A172 (cell line): ENCODE measurements around the gene CADPS2. TPM values are rescaled to one million over a fixed set of nuclear protein-coding genes. Genes with fewer than 3 reads are reported as not detected.

Experiments used
- DNase-seq: peaks from one replicate; pipeline ENCODE4 v3.0.0-alpha.2; 2015; ENCODE audit warnings: low spot score
- total RNA-seq: library from RNA; depleted of rRNA; stranded (reverse); fragments of >200 nt; shearing (Covaris generic); gene quantifications from 2 replicates; pipeline ENCODE4 v1.2.3, GENCODE V29; 2014

The CADPS2 gene
- total RNA-seq, 1 experiment from 2014 or later, result 3.4 TPM

- DNase-seq, result no peak
These were observed 353.6 kb downstream of the CADPS2 start for GRCh38 chr7:122532406-122533269.

GRCh38 chr7:122528879-122529481 is 357.3 kb downstream of the CADPS2 start:
- DNase-seq, result peak; percentile 38

GRCh38 chr7:122525355-122525754 is 360.9 kb downstream of the CADPS2 start:
- DNase-seq, result no peak

GRCh38 chr7:122521767-122522166 is 364.5 kb downstream of the CADPS2 start:
- no peak for DNase-seq

GRCh38 chr7:122520971-122521555 is 365.2 kb downstream of the CADPS2 start:
- no peak for DNase-seq

GRCh38 chr7:122518488-122518887 is 367.8 kb downstream of the CADPS2 start:
- DNase-seq, result no peak

- no peak for DNase-seq
These were observed 368.7 kb downstream of the CADPS2 start for GRCh38 chr7:122517576-122517975.

GRCh38 chr7:122515404-122515803 is 370.9 kb downstream of the CADPS2 start:
- no peak for DNase-seq

- no peak for DNase-seq
These were observed 375.0 kb downstream of the CADPS2 start for GRCh38 chr7:122511268-122511667.

- DNase-seq, result no peak
These were observed 378.7 kb downstream of the CADPS2 start for GRCh38 chr7:122507591-122507990.

GRCh38 chr7:122492007-122492406 is 394.3 kb downstream of the CADPS2 start:
- no peak for DNase-seq

- DNase-seq, result no peak
These were observed 398.0 kb downstream of the CADPS2 start for GRCh38 chr7:122488241-122488640.

- peak; percentile 13 for DNase-seq
These were observed 399.1 kb downstream of the CADPS2 start for GRCh38 chr7:122487131-122487530.

GRCh38 chr7:122485856-122486255 is 400.4 kb downstream of the CADPS2 start:
- no peak for DNase-seq

- DNase-seq, result no peak
These were observed 404.0 kb downstream of the CADPS2 start for GRCh38 chr7:122482212-122482611.

- no peak for DNase-seq
These were observed 415.4 kb downstream of the CADPS2 start for GRCh38 chr7:122470859-122471258.

- DNase-seq, result no peak
These were observed 417.3 kb downstream of the CADPS2 start for GRCh38 chr7:122468945-122469344.

- no peak for DNase-seq
These were observed 418.4 kb downstream of the CADPS2 start for GRCh38 chr7:122467661-122468449.

- no peak for DNase-seq
These were observed 421.0 kb downstream of the CADPS2 start for GRCh38 chr7:122465296-122465695.

GRCh38 chr7:122463631-122464030 is 422.6 kb downstream of the CADPS2 start:
- DNase-seq, result no peak

GRCh38 chr7:122460936-122461335 is 425.3 kb downstream of the CADPS2 start:
- DNase-seq, result no peak

- DNase-seq, result no peak
These were observed 428.3 kb downstream of the CADPS2 start for GRCh38 chr7:122457969-122458368.
